ENCODE data around the gene NAA20.

NAA20 gene

DNA sequence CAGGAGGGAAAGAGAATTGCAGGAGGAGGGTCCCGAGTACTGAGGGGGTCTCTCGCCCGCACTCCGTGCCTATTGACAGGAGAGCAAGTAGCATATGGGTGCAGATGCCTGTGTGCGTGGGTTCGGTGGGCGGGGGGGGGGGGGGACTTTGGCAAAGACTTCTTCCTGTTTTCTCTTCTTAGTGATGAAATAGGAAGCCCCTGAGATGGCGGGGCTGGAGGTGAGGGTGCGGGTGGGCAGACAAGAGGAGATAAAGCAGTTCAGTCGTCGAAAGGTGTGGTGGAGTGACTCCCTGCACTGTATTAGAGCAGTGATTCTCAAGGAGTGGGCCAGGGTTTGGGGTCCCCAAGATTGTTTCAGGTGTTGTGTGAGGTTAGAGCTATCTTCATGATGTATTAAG, 3.7 kb downstream of the NAA20 start:
- no peak for DNase-seq

DNA sequence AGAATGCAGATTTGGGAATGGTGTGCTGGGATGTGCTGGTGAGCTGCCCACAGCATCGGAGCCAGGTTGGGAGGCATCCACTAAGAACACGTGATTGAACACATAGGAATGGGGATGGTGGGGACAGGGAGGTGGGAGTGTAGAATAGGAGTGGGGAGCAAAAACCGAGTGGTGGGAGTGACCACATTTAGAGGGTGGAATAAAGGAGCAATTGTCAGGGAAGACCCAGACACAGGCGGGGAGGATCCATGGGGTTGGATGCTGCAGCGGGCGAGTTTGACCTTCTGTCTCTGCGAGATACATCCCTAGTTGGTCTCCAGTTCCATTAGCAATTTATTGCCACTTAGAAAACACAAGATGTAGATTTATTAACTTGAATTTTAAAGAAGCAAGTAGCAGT, 4.7 kb downstream of the NAA20 start:
- no peak for DNase-seq

DNA sequence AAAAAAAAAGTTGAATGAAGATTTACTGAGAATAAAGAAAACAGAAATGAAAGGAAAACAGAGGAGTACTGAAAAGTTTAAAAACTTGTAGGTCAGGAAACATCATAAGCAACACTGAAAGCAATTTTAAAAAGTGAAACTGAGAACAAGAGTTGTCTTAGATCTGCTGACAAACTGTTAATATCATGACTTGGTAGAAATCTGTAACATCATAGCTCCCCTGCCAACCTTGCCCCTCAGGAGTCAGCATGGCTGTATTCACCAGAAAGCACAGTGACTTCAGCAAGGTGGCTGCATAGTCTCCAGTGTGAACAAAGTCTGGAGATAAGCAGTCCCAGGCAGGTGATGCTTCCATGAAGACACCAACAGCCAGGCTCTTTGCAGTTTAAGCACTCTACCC, 5.3 kb downstream of the NAA20 start:
- DNase-seq = no peak

GRCh38 chr20:20023395-20023794, 6.2 kb downstream of the NAA20 start:
- DNase-seq = no peak

DNA sequence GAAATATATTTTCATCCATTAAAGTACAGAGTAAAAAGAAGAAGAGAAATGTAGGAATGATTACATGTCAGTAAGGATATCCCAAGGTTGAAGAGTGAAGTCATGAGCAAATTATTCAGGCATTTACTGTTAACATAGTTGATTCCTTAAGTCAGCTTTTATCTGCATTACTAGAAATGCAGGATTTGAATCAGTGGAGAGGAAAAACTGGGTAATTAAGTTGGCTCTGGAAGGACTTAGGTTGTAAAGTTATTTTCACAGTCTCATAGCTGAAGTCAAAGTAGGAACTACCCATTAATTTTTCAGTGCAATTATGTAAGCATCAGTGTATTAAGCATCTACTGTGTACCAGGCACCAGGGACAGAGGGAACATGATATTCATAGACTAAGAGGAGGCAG, 7.8 kb downstream of the NAA20 start:
- no peak for DNase-seq

DNA sequence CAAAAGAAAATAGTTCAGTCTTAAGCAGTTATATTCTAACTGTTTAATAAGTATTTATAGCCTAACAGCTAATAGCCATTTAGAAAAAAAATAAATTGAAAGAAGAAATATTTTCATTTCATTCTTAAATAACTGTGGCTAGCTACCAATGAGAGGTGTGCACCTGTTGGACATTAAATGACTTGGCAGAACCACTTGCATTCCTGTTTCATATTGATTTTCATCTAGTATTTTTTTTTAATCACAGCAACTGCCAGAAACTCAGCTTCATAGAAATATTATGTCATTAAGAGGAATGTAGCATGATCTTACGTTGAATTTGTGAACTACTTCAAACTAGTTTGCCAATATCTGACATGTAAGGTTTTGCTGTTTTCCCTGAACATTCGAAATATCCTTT, 10.1 kb downstream of the NAA20 start:
- no peak for DNase-seq

- no peak for DNase-seq
Observed at GRCh38 chr20:20031790-20032189, 14.6 kb downstream of the NAA20 start.

DNA sequence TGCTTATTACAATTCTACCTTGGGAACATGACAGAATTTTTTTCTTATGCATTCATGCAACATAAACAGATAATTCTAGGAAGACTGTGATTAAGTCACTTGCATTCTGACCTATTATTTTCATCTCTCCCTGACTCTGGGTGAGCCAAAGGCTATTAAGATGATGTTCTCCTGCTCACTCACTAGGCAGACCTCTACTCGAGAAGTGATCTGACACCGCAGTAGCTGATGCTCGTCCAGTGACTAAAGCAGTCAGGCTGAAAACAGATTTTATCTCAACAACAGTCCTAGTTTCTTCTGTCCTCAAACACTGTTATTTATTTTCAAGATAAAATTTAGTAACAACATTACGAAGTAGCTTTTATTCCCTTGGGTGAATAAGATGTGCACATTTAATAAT, 17.3 kb downstream of the NAA20 start:
- no peak for DNase-seq

- no peak for DNase-seq
Observed at GRCh38 chr20:20036756-20037155, 19.6 kb downstream of the NAA20 start.

GRCh38 chr20:20037960-20038359, 20.8 kb downstream of the NAA20 start:
- no peak for DNase-seq

GRCh38 chr20:20038586-20038985, 21.4 kb downstream of the NAA20 start:
- no peak for DNase-seq

DNA sequence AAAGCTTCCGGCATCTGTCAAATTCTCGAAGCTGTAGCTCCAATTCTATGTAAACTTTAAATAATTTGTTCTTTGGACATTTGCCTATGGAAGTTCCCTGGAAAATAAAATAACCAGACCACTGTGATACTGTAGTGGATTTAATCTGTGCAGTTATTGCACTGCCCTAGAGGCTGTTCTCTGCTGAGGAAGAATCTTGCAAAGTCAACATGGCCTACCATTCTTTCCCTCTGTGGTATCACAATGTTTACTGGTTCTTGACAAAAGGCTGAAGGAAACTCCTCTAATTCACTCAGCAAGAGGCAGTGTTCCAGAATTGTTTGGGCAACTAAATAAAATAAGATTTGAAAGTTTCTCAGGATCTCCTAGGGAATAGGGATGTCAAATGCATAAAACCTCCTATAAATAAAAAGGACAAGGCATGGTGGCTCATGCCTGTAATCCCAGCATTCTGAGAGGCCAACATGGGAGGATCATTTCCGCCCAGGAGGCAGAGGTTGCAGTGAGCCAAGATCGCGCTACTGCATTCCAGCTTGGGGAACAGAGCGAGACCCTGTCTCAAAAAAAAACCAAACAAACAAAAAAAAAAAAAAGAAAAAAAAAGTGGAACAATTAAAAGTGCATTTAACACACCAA, 22.7 kb downstream of the NAA20 start:
- no peak for DNase-seq

DNA sequence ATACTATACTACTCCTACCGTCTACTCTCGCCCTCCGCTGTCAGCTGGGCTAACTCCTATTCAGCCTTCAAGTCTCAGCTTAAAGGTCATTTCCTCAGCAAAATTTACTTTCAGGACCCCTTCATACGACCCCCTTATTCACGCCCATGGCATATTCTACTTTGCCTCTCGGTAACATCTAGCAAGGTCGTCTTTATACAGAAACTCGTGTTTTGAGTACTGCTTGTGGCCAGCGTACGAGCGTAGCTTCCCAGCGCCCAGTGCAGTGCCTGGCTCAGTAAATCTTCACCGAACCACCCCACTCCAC, 34.6 kb downstream of the NAA20 start:
- DNase-seq = no peak

- DNase-seq = peak; percentile 99
Observed at GRCh38 chr20:20052074-20052970, 35.2 kb downstream of the NAA20 start, which contains the start of the genes CFAP61 and CRNKL1. Gene CFAP61 (plus strand): TSS chr20:20052532. CDS start chr20:20056654, 4,122 bp downstream. Gene CRNKL1 (minus strand): TSS chr20:20052466. CDS start chr20:20052342, 124 bp downstream.

- DNase-seq = no peak
Observed at GRCh38 chr20:20060234-20060998, 43.3 kb downstream of the NAA20 start.

GRCh38 chr20:20063941-20064702, 47.0 kb downstream of the NAA20 start:
- no peak for DNase-seq

- no peak for DNase-seq
Observed at GRCh38 chr20:20065361-20065760, 48.2 kb downstream of the NAA20 start.

- no peak for DNase-seq
Observed at GRCh38 chr20:20070871-20071726, 53.9 kb downstream of the NAA20 start.

DNA sequence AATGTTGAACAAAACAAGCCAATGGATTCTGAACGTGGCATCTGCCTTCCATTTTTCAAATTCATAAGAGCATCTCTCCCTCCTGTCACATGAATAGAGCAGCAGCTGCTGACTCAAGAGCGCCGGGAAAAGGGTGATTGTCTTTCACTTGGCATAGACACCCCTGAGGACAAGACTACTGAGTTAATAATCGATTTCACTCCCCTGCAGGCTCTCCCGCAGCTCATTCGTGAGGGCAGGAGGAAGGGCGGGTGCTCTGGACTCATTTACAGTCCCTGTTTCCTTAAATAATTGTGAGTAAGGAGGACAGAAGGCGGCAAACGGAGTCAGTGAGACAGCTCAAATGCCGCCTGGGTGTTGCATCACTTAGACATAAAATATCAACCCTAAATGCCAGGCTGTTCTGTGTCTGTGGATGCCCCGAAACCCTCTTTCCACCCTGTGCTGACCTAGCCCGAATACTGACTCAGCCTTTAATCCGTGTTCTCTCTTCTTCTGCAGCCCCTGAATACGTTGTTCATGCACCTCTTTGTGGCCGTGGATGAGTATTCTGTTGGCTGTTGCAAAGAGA, 56.7 kb downstream of the NAA20 start:
- DNase-seq = peak; percentile 55

DNA sequence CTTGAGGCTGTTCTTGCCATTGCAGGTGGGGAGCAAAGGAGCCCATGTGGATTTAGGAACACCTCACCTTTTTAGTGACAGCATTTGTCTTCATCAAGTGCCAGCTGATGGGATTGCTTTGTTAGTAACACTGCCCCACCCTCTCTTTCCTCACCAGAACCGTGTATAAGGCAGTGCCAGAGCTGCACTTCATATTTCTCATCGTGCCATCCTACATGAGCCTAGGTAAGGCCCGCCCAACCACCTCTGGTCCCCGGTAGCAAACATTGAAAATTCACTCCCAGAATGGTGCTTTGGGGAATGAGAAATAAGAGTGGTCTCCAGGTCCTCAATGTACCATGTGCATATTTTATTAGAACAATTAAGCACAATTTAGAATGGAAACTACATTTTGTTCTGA, 57.9 kb downstream of the NAA20 start:
- no peak for DNase-seq

- DNase-seq = peak; percentile 67
Observed at GRCh38 chr20:20076297-20077065, 59.3 kb downstream of the NAA20 start.

Data from eye (tissue), 1 donor.